Measurements from ENCODE around the gene CHMP6. TPM values are rescaled to one million over a fixed set of nuclear protein-coding genes. Genes with fewer than 3 reads are reported as not detected.

Gene CHMP6
- total and polyA plus RNA-seq, 2 experiments from 2014 or later, result 35.5 to 58.8 TPM

DNA sequence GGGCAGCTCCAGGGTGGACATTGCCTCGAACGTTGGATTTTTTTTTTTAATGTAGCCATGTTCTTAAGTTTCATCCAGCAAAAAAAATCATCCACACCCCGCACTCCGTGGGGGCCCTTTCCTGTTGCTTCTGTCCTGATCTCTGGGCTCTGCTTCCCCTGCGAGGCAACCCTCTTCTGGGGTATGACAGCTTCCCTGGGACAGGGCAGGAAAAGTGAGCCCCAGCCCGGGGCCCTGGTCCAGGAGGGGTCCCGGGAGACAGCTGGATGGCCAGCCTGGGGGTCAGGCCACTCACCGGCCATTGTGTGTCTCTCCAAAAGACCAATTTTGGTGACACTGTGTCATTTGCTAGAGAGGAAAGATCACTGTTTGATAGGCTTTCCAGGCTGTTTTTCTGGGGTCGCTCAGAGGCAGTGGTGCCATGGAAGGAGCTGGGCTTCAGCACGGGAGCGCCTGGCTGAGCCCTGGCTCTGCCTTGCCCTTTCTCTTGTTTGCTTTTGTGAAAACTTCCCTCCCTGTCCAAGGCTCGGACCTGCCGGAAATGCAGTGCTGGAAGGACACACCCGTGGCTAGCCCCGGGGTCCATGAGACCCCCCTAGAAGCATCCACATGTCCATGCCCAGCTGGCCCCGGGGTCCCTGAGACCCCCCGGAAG is 41.0 kb upstream of the CHMP6 start:
- no peaks in the 10 kb centered on the region for H3K27me3 ChIP-seq
- peaks cover 6% of the 10 kb centered on the region for H3K36me3 ChIP-seq
- H3K27ac ChIP-seq, result no peak overlapping the region
- no peaks in the 10 kb centered on the region for H3K4me1 ChIP-seq (ENCODE audit: low read depth)
- DNase-seq (ENCODE audit: low read depth in 1 of 2, low spot score in 1 of 2), result no peak
- H3K9me3 ChIP-seq (ENCODE audit: low read depth), result no peaks in the 10 kb centered on the region
- no peak overlapping the region for H3K4me3 ChIP-seq
- no peak for TF ChIP-seq CTCF (IDR thresholded peaks at IDR 0.05; ENCODE audit: low read depth, low read length)

DNA sequence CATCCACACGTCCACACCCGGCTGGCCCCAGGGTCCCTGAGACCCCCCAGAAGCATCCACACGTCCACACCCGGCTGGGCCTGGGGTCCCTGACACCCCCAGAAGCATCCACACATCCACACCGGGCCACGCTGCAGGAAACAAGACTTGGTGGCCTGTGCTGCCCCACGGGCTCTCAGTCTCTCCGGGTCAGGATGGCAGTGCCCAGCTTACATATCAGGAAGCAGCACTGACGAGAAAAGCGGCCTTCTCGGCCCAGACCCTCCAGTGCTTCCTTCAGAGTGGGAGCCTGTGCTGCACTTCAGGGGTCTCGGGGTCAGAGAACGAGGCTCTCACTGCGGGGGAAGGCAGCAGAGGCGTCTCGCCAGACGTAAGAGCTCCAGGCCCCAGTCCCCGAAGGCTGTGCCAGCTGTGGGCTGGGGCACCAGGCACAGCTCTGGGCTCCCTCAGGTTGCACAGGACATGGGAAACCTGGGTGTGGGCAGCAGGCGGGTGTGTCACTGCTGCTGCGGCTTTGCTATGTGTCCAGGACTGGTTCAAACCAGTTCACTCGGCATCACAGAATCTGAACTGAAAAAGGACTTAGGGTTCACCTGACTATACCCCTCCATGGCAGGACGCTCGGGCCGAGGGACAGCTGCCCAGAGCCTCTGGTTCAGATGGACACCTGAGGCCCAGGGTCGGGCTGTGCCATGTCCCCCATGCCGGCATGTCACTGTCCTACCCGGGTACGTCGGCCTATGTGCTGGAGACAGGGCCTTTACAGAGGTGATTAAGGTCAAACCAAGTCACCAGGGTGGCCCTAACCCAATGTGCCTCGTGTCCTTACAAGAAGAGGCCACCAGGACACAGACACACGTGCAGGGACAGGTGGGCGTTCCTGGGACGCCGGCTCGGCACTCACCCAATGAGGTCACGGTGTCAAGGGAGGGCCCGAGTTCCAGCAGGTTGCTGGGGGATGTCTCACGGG is 40.2 kb upstream of the CHMP6 start:
- DNase-seq (ENCODE audit: low read depth in 1 of 2, low spot score in 1 of 2), result no peak

GRCh38 chr17:80952291-80952690 is 39.4 kb upstream of the CHMP6 start:
- TF ChIP-seq CTCF (IDR thresholded peaks at IDR 0.05; ENCODE audit: low read depth, low read length), result no peak
- no peaks in the 10 kb centered on the region for H3K9me3 ChIP-seq (ENCODE audit: low read depth)
- no peak overlapping the region for H3K4me3 ChIP-seq
- no peaks in the 10 kb centered on the region for H3K27me3 ChIP-seq
- no peaks in the 10 kb centered on the region for H3K4me1 ChIP-seq (ENCODE audit: low read depth)
- peaks cover 3% of the 10 kb centered on the region for H3K36me3 ChIP-seq
- H3K27ac ChIP-seq, result no peak overlapping the region
- DNase-seq (ENCODE audit: low read depth in 1 of 2, low spot score in 1 of 2), result no peak

More for the DNA sequence above, 40.2 kb upstream of the CHMP6 start:
- H3K36me3 ChIP-seq, result peaks cover 4% of the 10 kb centered on the region
- no peaks in the 10 kb centered on the region for H3K4me1 ChIP-seq (ENCODE audit: low read depth)
- H3K27ac ChIP-seq, result no peak overlapping the region
- no peaks in the 10 kb centered on the region for H3K9me3 ChIP-seq (ENCODE audit: low read depth)
- no peaks in the 10 kb centered on the region for H3K27me3 ChIP-seq
- no peak for TF ChIP-seq CTCF (IDR thresholded peaks at IDR 0.05; ENCODE audit: low read depth, low read length)
- H3K4me3 ChIP-seq, result no peak overlapping the region

DNA sequence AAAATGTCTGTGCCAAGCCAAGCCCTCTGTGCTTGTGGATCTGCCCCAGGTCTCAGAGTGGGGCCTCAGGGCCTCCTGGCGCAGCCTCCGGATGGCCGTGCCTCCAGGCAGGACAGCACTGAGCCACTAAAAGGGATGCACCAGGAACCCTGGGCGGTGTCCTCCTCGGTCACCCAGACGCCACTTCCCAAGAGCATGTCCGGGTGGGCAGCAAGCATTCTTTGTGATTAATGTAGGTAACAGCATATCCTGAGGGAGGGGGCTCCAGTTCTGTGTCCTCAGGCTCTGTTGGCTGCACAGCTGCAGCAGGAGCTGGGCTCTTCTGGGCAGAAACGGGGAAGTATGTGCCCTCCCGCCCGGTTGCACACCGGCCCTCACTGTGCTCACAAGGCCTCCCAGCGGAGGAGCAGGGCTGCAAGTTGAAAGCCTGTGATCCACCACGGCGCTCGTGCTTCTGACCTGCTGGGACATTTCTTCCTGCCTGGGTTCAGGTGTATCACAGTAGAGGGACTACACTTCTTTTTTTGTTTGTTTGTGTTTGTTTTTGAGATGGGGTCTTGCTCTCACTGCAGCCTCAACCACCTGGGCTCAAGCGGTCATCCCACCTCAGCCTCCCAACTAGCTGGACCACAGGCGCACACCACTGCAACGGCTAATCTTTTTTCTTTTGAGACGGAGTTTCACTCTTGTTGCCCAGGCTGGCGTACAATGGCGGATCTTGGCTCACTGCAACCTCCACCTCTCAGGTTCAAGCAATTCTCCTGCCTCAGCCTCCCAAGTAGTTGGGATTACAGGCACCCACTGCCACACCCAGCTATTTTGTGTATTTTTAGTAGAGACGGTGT is 37.9 kb upstream of the CHMP6 start:
- Histone ChIP-seq H3K9me3 (ENCODE audit: low read depth) (no peaks in the 10 kb centered on the region), H3K36me3 (peaks cover 3% of the 10 kb centered on the region), H3K4me1 (ENCODE audit: low read depth) (no peaks in the 10 kb centered on the region), H3K27ac (no peak overlapping the region), H3K27me3 (no peaks in the 10 kb centered on the region), H3K4me3 (no peak overlapping the region)
- no peak for TF ChIP-seq CTCF (IDR thresholded peaks at IDR 0.05; ENCODE audit: low read depth, low read length)
- no peak for DNase-seq (ENCODE audit: low read depth in 1 of 2, low spot score in 1 of 2)

DNA sequence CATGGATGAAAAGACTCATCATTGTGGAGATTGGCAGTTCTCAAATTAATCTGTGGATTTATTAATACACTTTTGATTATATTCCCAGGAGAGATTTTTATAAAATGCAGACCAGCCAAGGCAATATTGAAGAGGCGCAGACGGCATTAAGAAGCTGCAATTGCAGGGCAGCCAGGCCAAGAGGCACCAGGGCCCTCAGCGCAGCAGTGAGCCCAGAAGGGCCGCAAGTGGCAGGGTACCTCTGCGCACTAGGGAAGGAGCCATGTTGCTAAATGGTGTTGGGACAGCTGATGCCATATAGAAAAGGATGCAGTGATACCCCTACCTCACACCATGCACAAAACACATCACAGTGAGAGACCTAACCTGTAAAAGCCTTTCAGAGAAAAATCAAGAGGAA is 36.6 kb upstream of the CHMP6 start:
- no peak for TF ChIP-seq CTCF (IDR thresholded peaks at IDR 0.05; ENCODE audit: low read depth, low read length)
- Histone ChIP-seq H3K27ac (no peak overlapping the region), H3K4me3 (no peak overlapping the region), H3K4me1 (ENCODE audit: low read depth) (no peaks in the 10 kb centered on the region), H3K36me3 (peaks cover 3% of the 10 kb centered on the region), H3K9me3 (ENCODE audit: low read depth) (no peaks in the 10 kb centered on the region), H3K27me3 (no peaks in the 10 kb centered on the region)
- DNase-seq (ENCODE audit: low read depth in 1 of 2, low spot score in 1 of 2), result no peak

Measured in cardiac muscle cell (in vitro differentiated cells and primary cell).